Muscle layer of colon (tissue), 2 donors: ENCODE measurements around the gene CAV2.
A peak's percentile ranks its signal among the peaks of the same experiment; 100 is the strongest.
"Not testable (repeated sequence)": the region's sequence is repeated elsewhere in the genome, so short reads cannot be mapped to it uniquely, and the experiment has no call there.

Experiments
- H3K27ac ChIP-seq: one replicate; pipeline ENCODE4 v1.7.0; 2013; ENCODE audit warnings: low read depth, mild to moderate bottlenecking, low read length, moderate library complexity
- H3K27me3 ChIP-seq, 2 donors: one replicate each; pipeline ENCODE4 v1.7.0; 2013; ENCODE audit warnings: low read length in 2 of 2, mild to moderate bottlenecking in 2 of 2; ENCODE audit not compliant: insufficient read depth in 2 of 2, control insufficient read depth in 1 of 2
- H3K36me3 ChIP-seq: one replicate; pipeline ENCODE4 v1.7.0; 2013; ENCODE audit warnings: mild to moderate bottlenecking, low read length; ENCODE audit not compliant: insufficient read depth
- H3K4me1 ChIP-seq: one replicate; pipeline ENCODE4 v1.7.0; 2013; ENCODE audit warnings: mild to moderate bottlenecking, low read length; ENCODE audit not compliant: insufficient read depth
- H3K4me3 ChIP-seq, 2 donors: one replicate each; pipeline ENCODE4 v1.7.0; 2013; ENCODE audit warnings: low read length in 2 of 2, low read depth in 1 of 2, mild to moderate bottlenecking in 1 of 2, moderate library complexity in 1 of 2
- H3K9ac ChIP-seq: one replicate; pipeline ENCODE4 v1.7.0; 2013; ENCODE audit warnings: low read length
- H3K9me3 ChIP-seq: one replicate; pipeline ENCODE4 v1.7.0; 2013; ENCODE audit warnings: mild to moderate bottlenecking, low read length
- donor health status: abdominal sarcoma.
- donor health status: Adenocarcinoma of cecum.

CAV2 gene

GRCh38 chr7:116477625-116478024, 21.9 kb upstream of the CAV2 start:
- Histone ChIP-seq H3K36me3 (no peaks in the 10 kb centered on the region), H3K27me3 (no peaks in the 10 kb centered on the region), H3K4me1 (no peaks in the 10 kb centered on the region), H3K9ac (no peak overlapping the region), H3K9me3 (no peaks in the 10 kb centered on the region), H3K27ac (no peak overlapping the region), H3K4me3 (no peak overlapping the region)

- H3K27me3 ChIP-seq: no peaks in the 10 kb centered on the region
- H3K9ac ChIP-seq: no peak overlapping the region
- H3K36me3 ChIP-seq: no peaks in the 10 kb centered on the region
- H3K4me3 ChIP-seq: no peak overlapping the region
- H3K4me1 ChIP-seq: peaks cover 8% of the 10 kb centered on the region
- H3K9me3 ChIP-seq: no peaks in the 10 kb centered on the region
- no peak overlapping the region for H3K27ac ChIP-seq
Measured at GRCh38 chr7:116478834-116479233, 20.7 kb upstream of the CAV2 start.

- no peaks in the 10 kb centered on the region for H3K27me3 ChIP-seq
- H3K36me3 ChIP-seq: no peaks in the 10 kb centered on the region
- H3K9ac ChIP-seq: no peak overlapping the region
- H3K9me3 ChIP-seq: no peaks in the 10 kb centered on the region
- no peak overlapping the region for H3K27ac ChIP-seq
- no peak overlapping the region for H3K4me3 ChIP-seq
- peaks cover 21% of the 10 kb centered on the region for H3K4me1 ChIP-seq
Measured at GRCh38 chr7:116483271-116483942, 16.1 kb upstream of the CAV2 start.

GRCh38 chr7:116484389-116484788, 15.1 kb upstream of the CAV2 start:
- not testable (repeated sequence) for H3K9ac ChIP-seq, H3K36me3 ChIP-seq, H3K4me3 ChIP-seq, H3K9me3 ChIP-seq, H3K27ac ChIP-seq, H3K27me3 ChIP-seq
- H3K4me1 ChIP-seq: peaks cover 21% of the 10 kb centered on the region

- Histone ChIP-seq H3K27ac (no peak overlapping the region), H3K4me1 (peaks cover 31% of the 10 kb centered on the region), H3K27me3 (no peaks in the 10 kb centered on the region), H3K9me3 (no peaks in the 10 kb centered on the region), H3K36me3 (no peaks in the 10 kb centered on the region), H3K9ac (no peak overlapping the region), H3K4me3 (no peak overlapping the region)
Measured at GRCh38 chr7:116487907-116488521, 11.5 kb upstream of the CAV2 start.

- Histone ChIP-seq H3K4me1 (peaks cover 30% of the 10 kb centered on the region), H3K27ac (no peak overlapping the region), H3K27me3 (no peaks in the 10 kb centered on the region), H3K36me3 (no peaks in the 10 kb centered on the region), H3K9ac (no peak overlapping the region), H3K9me3 (no peaks in the 10 kb centered on the region), H3K4me3 (no peak overlapping the region)
Measured at GRCh38 chr7:116490351-116490750, 9.2 kb upstream of the CAV2 start.

GRCh38 chr7:116491887-116492653, 7.5 kb upstream of the CAV2 start:
- H3K9ac ChIP-seq: no peak overlapping the region
- no peak overlapping the region for H3K27ac ChIP-seq
- H3K9me3 ChIP-seq: no peaks in the 10 kb centered on the region
- no peaks in the 10 kb centered on the region for H3K27me3 ChIP-seq
- peaks cover 26% of the 10 kb centered on the region for H3K4me1 ChIP-seq
- H3K4me3 ChIP-seq: no peak overlapping the region
- H3K36me3 ChIP-seq: no peaks in the 10 kb centered on the region

GRCh38 chr7:116492654-116493109, 6.9 kb upstream of the CAV2 start:
- Histone ChIP-seq H3K36me3 (no peaks in the 10 kb centered on the region), H3K27ac (no peak overlapping the region), H3K27me3 (no peaks in the 10 kb centered on the region), H3K4me3 (no peak overlapping the region), H3K4me1 (peaks cover 22% of the 10 kb centered on the region), H3K9ac (no peak overlapping the region), H3K9me3 (no peaks in the 10 kb centered on the region)

GRCh38 chr7:116493449-116493848, 6.1 kb upstream of the CAV2 start:
- H3K27ac ChIP-seq: no peak overlapping the region

GRCh38 chr7:116494472-116494871, 5.1 kb upstream of the CAV2 start:
- H3K4me3 ChIP-seq: no peak overlapping the region
- no peaks in the 10 kb centered on the region for H3K9me3 ChIP-seq
- peaks cover 17% of the 10 kb centered on the region for H3K4me1 ChIP-seq
- no peaks in the 10 kb centered on the region for H3K36me3 ChIP-seq
- H3K27me3 ChIP-seq: no peaks in the 10 kb centered on the region
- no peak overlapping the region for H3K27ac ChIP-seq
- H3K9ac ChIP-seq: no peak overlapping the region

More at GRCh38 chr7:116493449-116493848, 6.1 kb upstream of the CAV2 start:
- Histone ChIP-seq H3K36me3 (no peaks in the 10 kb centered on the region), H3K4me3 (no peak overlapping the region), H3K9ac (no peak overlapping the region), H3K27me3 (no peaks in the 10 kb centered on the region), H3K4me1 (peaks cover 17% of the 10 kb centered on the region), H3K9me3 (no peaks in the 10 kb centered on the region)

GRCh38 chr7:116495736-116496135, 3.8 kb upstream of the CAV2 start:
- H3K36me3 ChIP-seq: no peaks in the 10 kb centered on the region
- no peak overlapping the region for H3K9ac ChIP-seq
- no peak overlapping the region for H3K4me3 ChIP-seq
- peaks cover 13% of the 10 kb centered on the region for H3K4me1 ChIP-seq
- H3K27ac ChIP-seq: peak overlapping the region; percentile 29
- no peaks in the 10 kb centered on the region for H3K27me3 ChIP-seq
- H3K9me3 ChIP-seq: no peaks in the 10 kb centered on the region
